H1 (cell line): ENCODE data around the gene TEN1. TPM values are rescaled to one million over a fixed set of nuclear protein-coding genes. Genes with fewer than 3 reads are reported as not detected.

Experiments
- CTCF ChIA-PET: fragments of 300-600 bp; sonication (Branson Sonifier 250); formaldehyde crosslinking; loops from one replicate; lab custom pipeline; 2021; ENCODE audit not compliant: partially characterized antibody; lab: Charles Lee
- POLR2A ChIA-PET: fragments of 300-600 bp; sonication (Branson Sonifier 250); formaldehyde crosslinking; loops from one replicate; lab custom pipeline; 2021; ENCODE audit warnings: inconsistent platforms; ENCODE audit not compliant: partially characterized antibody; lab: Charles Lee
- DNase-seq, 2 experiments: peaks; one replicate each; pipeline versions ENCODE4 v3.0.0 to v3.0.0-alpha.2; 2010 to 2022; ENCODE audit warnings: low spot score in 2 of 2, low read depth in 1 of 2, mixed read lengths in 1 of 2
- FAIRE-seq: peaks from 2 replicates; lab custom pipeline; 2011; peaks lifted over from hg19 to GRCh38; lab: Jason Lieb, UNC
- H2AFZ ChIP-seq: 2 replicates; pipeline ENCODE4 v1.8.1; 2012; ENCODE audit warnings: low read length, inconsistent platforms
- H2AK5ac ChIP-seq: 2 replicates; pipeline ENCODE4 v1.6.1; 2013; ENCODE audit warnings: low read depth, low read length
- H2BK120ac ChIP-seq: replicated peaks from 2 replicates; pipeline ENCODE3; 2013; ENCODE audit warnings: low read depth, low read length, inconsistent platforms
- H2BK12ac ChIP-seq: 2 replicates; pipeline ENCODE4 v1.6.1; 2013; ENCODE audit warnings: low read depth, low read length
- H2BK15ac ChIP-seq: 2 replicates; pipeline ENCODE4 v1.6.1; 2013; ENCODE audit warnings: low read length
- H2BK20ac ChIP-seq: 2 replicates; pipeline ENCODE4 v1.6.1; 2013; ENCODE audit warnings: low read length
- H2BK5ac ChIP-seq: 2 replicates; pipeline ENCODE4 v1.6.1; 2013; ENCODE audit warnings: low read depth, low read length
- H3K14ac ChIP-seq: 2 replicates; pipeline ENCODE4 v1.6.1; 2013; ENCODE audit warnings: inconsistent platforms; ENCODE audit not compliant: insufficient read length
- H3K18ac ChIP-seq: 2 replicates; pipeline ENCODE4 v1.6.1; 2013; ENCODE audit warnings: low read length; ENCODE audit errors: extremely low read depth
- H3K23ac ChIP-seq: 2 replicates; pipeline ENCODE4 v1.6.1; 2013; ENCODE audit warnings: inconsistent platforms; ENCODE audit not compliant: insufficient read length
- H3K23me2 ChIP-seq: 2 replicates; pipeline ENCODE4 v1.6.1; 2013; ENCODE audit warnings: low read depth, low read length
- H3K27ac ChIP-seq: 2 replicates; pipeline ENCODE4 v1.6.1; 2011; ENCODE audit warnings: low read depth, low read length, inconsistent platforms
- H3K27me3 ChIP-seq, 4 experiments: replicated peaks in 1 of 4; 1 replicate in 1 of 4; 2 replicates in 3 of 4; pipeline versions ENCODE4 v1.6.1 to v1.8.1; 2011 to 2013; ENCODE audit warnings: low read length in 3 of 4, mild to moderate bottlenecking in 3 of 4, inconsistent platforms in 2 of 4, mixed read lengths in 2 of 4, moderate library complexity in 1 of 4; ENCODE audit not compliant: control insufficient read depth in 3 of 4, insufficient read depth in 3 of 4; ENCODE audit errors: extremely low read depth in 1 of 4
- H3K36me3 ChIP-seq, 4 experiments: 2 replicates each; pipeline versions ENCODE4 v1.6.1 to v1.8.1; 2011 to 2013; ENCODE audit warnings: mild to moderate bottlenecking in 4 of 4, low read length in 3 of 4, moderate library complexity in 2 of 4, control low read depth in 1 of 4, inconsistent platforms in 1 of 4; ENCODE audit not compliant: insufficient read depth in 4 of 4, control insufficient read depth in 2 of 4
- H3K4ac ChIP-seq: replicated peaks from 2 replicates; pipeline ENCODE3; 2013; ENCODE audit warnings: low read length, low read depth, mixed read lengths, inconsistent platforms; ENCODE audit not compliant: insufficient read length
- H3K4me1 ChIP-seq, 4 experiments: replicated peaks in 1 of 4; 1 replicate in 1 of 4; 2 replicates in 3 of 4; pipeline versions ENCODE4 v1.6.1 to v1.8.1; 2011 to 2013; ENCODE audit warnings: low read length in 3 of 4, inconsistent platforms in 2 of 4, mixed read lengths in 1 of 4; ENCODE audit not compliant: insufficient read depth in 4 of 4, control insufficient read depth in 3 of 4
- H3K4me2 ChIP-seq, 2 experiments: 2 replicates each; pipeline versions ENCODE4 v1.6.1 to v1.8.1; 2011 to 2013; ENCODE audit warnings: low read depth in 2 of 2, low read length in 2 of 2, control low read depth in 1 of 2, inconsistent platforms in 1 of 2, mild to moderate bottlenecking in 1 of 2; ENCODE audit not compliant: insufficient read depth in 1 of 2
- H3K4me3 ChIP-seq, 4 experiments: fragments of 200-600, 300-600 bp in 1 of 4; sonication (generic), shearing (Covaris generic), sonication (Bioruptor Twin) in 1 of 4; 2 replicates each; pipeline versions ENCODE4 v1.5.1 to v1.8.1; 2011 to 2016; ENCODE audit warnings: low read length in 4 of 4, low read depth in 3 of 4, control low read depth in 2 of 4, inconsistent platforms in 2 of 4, mild to moderate bottlenecking in 2 of 4, mixed read lengths in 1 of 4, moderate library complexity in 1 of 4; ENCODE audit not compliant: insufficient read depth in 2 of 4; ENCODE audit errors: extremely low read depth in 1 of 4
- H3K56ac ChIP-seq: replicated peaks from 2 replicates; pipeline ENCODE3; 2013; ENCODE audit warnings: low read depth, mild to moderate bottlenecking, mixed read lengths, low read length, inconsistent platforms; ENCODE audit not compliant: insufficient read length
- H3K79me1 ChIP-seq: 2 replicates; pipeline ENCODE4 v1.6.1; 2013; ENCODE audit warnings: low read depth, low read length, control low read depth
- H3K79me2 ChIP-seq, 2 experiments: 2 replicates each; pipeline versions ENCODE4 v1.6.1 to v1.8.1; 2012 to 2013; ENCODE audit warnings: low read length in 2 of 2, mild to moderate bottlenecking in 2 of 2, inconsistent platforms in 1 of 2; ENCODE audit not compliant: insufficient read depth in 2 of 2, control insufficient read depth in 1 of 2
- H3K9ac ChIP-seq, 4 experiments: replicated peaks in 1 of 4; 1 replicate in 1 of 4; 2 replicates in 3 of 4; pipeline versions ENCODE4 v1.6.1 to v1.8.1; 2011 to 2013; ENCODE audit warnings: low read depth in 3 of 4, low read length in 3 of 4, control low read depth in 2 of 4, mild to moderate bottlenecking in 2 of 4, moderate library complexity in 2 of 4, inconsistent platforms in 1 of 4; ENCODE audit errors: extremely low read depth in 1 of 4
- H3K9me3 ChIP-seq, 2 experiments: 2 replicates each; pipeline versions ENCODE4 v1.6.1 to v1.8.1; 2012 to 2013; ENCODE audit warnings: mild to moderate bottlenecking in 2 of 2, moderate library complexity in 2 of 2, control low read depth in 1 of 2, inconsistent platforms in 1 of 2, low read depth in 1 of 2, low read length in 1 of 2, mixed read lengths in 1 of 2; ENCODE audit not compliant: insufficient read depth in 2 of 2
- H4K20me1 ChIP-seq, 2 experiments: replicated peaks in 1 of 2; 2 replicates each; pipeline versions ENCODE3 to v1.8.1; 2011 to 2013; ENCODE audit warnings: inconsistent platforms in 2 of 2, low read length in 2 of 2, mild to moderate bottlenecking in 1 of 2; ENCODE audit not compliant: insufficient read depth in 2 of 2, control insufficient read depth in 1 of 2
- H4K5ac ChIP-seq: 2 replicates; pipeline ENCODE4 v1.6.1; 2013; ENCODE audit warnings: low read length, low read depth, mixed read lengths, inconsistent platforms; ENCODE audit not compliant: insufficient read length
- H4K8ac ChIP-seq: 2 replicates; pipeline ENCODE4 v1.8.0; 2013; ENCODE audit warnings: mild to moderate bottlenecking, moderate library complexity, low read length, inconsistent platforms; ENCODE audit not compliant: insufficient read depth; ENCODE audit errors: extremely low read depth
- H4K91ac ChIP-seq: replicated peaks from 2 replicates; pipeline ENCODE3; 2013; ENCODE audit warnings: low read length, mixed read lengths, inconsistent platforms; ENCODE audit not compliant: insufficient read length
- CHD1 ChIP-seq: IDR thresholded peaks from 2 replicates; pipeline ENCODE4 v1.6.1; 2012; ENCODE audit warnings: low read depth, low read length, improper control_type of control experiment
- HDAC6 ChIP-seq: IDR thresholded peaks from one replicate; pipeline ENCODE4 v1.7.1; 2012; ENCODE audit warnings: low read depth, mild to moderate bottlenecking, inconsistent platforms, low read length, moderate library complexity
- RBBP5 ChIP-seq: IDR thresholded peaks from 2 replicates; pipeline ENCODE4 v1.7.1; 2012; ENCODE audit warnings: low read depth, mild to moderate bottlenecking, inconsistent platforms, low read length, moderate library complexity, borderline replicate concordance
- TAF1 ChIP-seq: IDR thresholded peaks from 2 replicates; pipeline ENCODE4 v1.6.1; 2011; ENCODE audit warnings: mild to moderate bottlenecking, low read depth, low read length
- WGBS, 2 experiments: shearing (Covaris generic) in 1 of 2; methylation state at CpG; one replicate each; pipeline versions ENCODE4 v1.1.6 to v1.1.7; 2013 to 2015; ENCODE audit warnings: low lambda C conversion rate in 2 of 2, mixed read lengths in 2 of 2, inconsistent platforms in 1 of 2, low coverage in 1 of 2, missing lambda C conversion rate in 1 of 2; ENCODE audit not compliant: insufficient replicate concordance in 2 of 2, insufficient coverage in 1 of 2, insufficient read length in 1 of 2; ENCODE audit errors: extremely low coverage in 1 of 2, missing lambda C conversion rate in 1 of 2; 5-methylcytosine and 5-hydroxymethylcytosine counted together
- polyA plus RNA-seq, 7 experiments: library from polyadenylated mRNA; depleted of rRNA in 3 of 7; stranded (reverse) in 5 of 7; unstranded in 2 of 7; fragments of >200 nt in 5 of 7; fragments of 200-250 nt in 2 of 7; gene quantifications; 1 replicate in 5 of 7; 2 replicates in 1 of 7; 4 replicates in 1 of 7; pipeline versions ENCODE4 v1.2.1 to v1.2.3, GENCODE V29; 2011 to 2013; ENCODE audit warnings: missing spikeins in 2 of 7, mixed read lengths in 2 of 7
- total RNA-seq: library from RNA; stranded (reverse); fragmentation: NEBNext Ultra II Directional; extraction: Animal tissue kit (Norgen Biotek cat#: 25700); gene quantifications from 2 replicates; pipeline ENCODE4 v1.2.1, GENCODE V29; 2021

TEN1 gene
- total and polyA plus RNA-seq, 2 of the 8 experiments (the other 6 are each of a cell fraction or from before 2014, with no cell fraction given), result 15.9 to 18.7 TPM

DNA sequence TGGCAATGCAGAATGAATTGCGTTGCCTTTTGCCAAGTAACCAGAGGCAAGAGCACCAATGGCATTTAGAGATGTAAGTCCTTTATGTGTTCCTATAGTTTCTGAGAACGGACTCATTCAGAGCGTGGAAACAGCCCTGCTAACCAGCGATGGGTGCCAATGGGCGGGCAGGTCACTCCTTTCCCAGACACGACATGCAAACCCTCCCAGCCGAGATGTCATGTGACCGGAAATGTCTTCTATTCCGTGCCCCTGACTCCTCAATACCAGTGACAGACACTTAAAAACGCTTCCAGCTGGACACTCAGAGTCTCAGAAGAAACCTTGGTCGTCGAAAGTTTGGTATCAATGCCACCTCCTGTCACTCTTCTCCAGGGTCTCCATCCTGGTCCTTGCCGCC is 41.4 kb upstream of the TEN1 start:
- Histone ChIP-seq H4K20me1 (no peaks in the 10 kb centered on the region), H3K4ac (no peak overlapping the region), H2AFZ (no peak overlapping the region), H3K79me1 (no peaks in the 10 kb centered on the region), H3K56ac (no peak overlapping the region), H2BK120ac (no peak overlapping the region), H4K8ac (no peak overlapping the region), H3K4me2 (no peak overlapping the region), H2BK5ac (no peak overlapping the region), H2BK15ac (no peak overlapping the region), H3K36me3 (no peaks in the 10 kb centered on the region), H3K27me3 (no peaks in the 10 kb centered on the region), H3K18ac (no peak overlapping the region), H3K14ac (no peak overlapping the region), H2BK12ac (0 out of 2 replicates have a peak overlapping the region, but pooled peaks have one; percentile 28), H3K27ac (no peak overlapping the region), H3K9me3 (no peaks in the 10 kb centered on the region), H3K79me2 (no peaks in the 10 kb centered on the region), H3K9ac (no peak overlapping the region), H4K91ac (no peak overlapping the region), H3K4me1 (peaks cover 0 to 3% (median 2%) of the 10 kb centered on the region in 4 experiments; a peak in 3 of 7 replicates), H3K23me2 (peaks cover 4% of the 10 kb centered on the region; the same call in 1 of the 2 replicates), H3K23ac (no peak overlapping the region), H2BK20ac (no peak overlapping the region), H4K5ac (no peak overlapping the region), H2AK5ac (no peak overlapping the region), H3K4me3 (no peak overlapping the region)
- ChIA-PET CTCF (interaction anchor here (1.3 to 4.6 kb wide), 3 partner anchors 10 to 23 kb away, joined by 3 to 26 read pairs (median 6); no protein-coding TSS in a partner anchor), POLR2A (interaction anchor here (1.2 kb wide), 1 partner anchor 9 kb away, joined by 3 read pairs; no protein-coding TSS in a partner anchor)
- no peak for DNase-seq
- 94% methylated on average over 13 of the region's 13 CpGs; no CpG with 5 or more reads in 1 of the 2 experiments for WGBS, 2 experiments
- FAIRE-seq, result no peak
- TF ChIP-seq RBBP5, result no peak
- no peak for TF ChIP-seq HDAC6
- TF ChIP-seq CHD1, result no peak
- no peak for TF ChIP-seq TAF1
